H7 (cell line): ENCODE data around the gene IL12RB2. TPM values are rescaled to one million over a fixed set of nuclear protein-coding genes. Genes with fewer than 3 reads are reported as not detected.
"Not testable (repeated sequence)": the region's sequence is repeated elsewhere in the genome, so short reads cannot be mapped to it uniquely, and the experiment has no call there.

Experiments used
- DNase-seq: peaks from one replicate; pipeline ENCODE4 v3.0.0; 2012
- H3K27me3 ChIP-seq: 2 replicates; pipeline ENCODE4 v1.6.0; 2011; ENCODE audit warnings: mild to moderate bottlenecking, low read length; ENCODE audit not compliant: control insufficient read depth, insufficient read depth
- H3K36me3 ChIP-seq: replicated peaks from 2 replicates; pipeline ENCODE4 v1.5.1; 2011; ENCODE audit warnings: low read length; ENCODE audit not compliant: control insufficient read depth, insufficient read depth
- H3K4me3 ChIP-seq: 2 replicates; pipeline ENCODE4 v1.5.1; 2011; ENCODE audit warnings: low read depth, mild to moderate bottlenecking, control low read depth, low read length, moderate library complexity; ENCODE audit not compliant: insufficient read depth
- total RNA-seq: library from RNA; depleted of rRNA; stranded (reverse); fragments of >200 nt; shearing (Covaris generic); gene quantifications from 2 replicates; pipeline ENCODE4 v1.2.3, GENCODE V29; 2014

Gene IL12RB2
- total RNA-seq, 1 experiment from 2014 or later: 0.45 TPM

DNA sequence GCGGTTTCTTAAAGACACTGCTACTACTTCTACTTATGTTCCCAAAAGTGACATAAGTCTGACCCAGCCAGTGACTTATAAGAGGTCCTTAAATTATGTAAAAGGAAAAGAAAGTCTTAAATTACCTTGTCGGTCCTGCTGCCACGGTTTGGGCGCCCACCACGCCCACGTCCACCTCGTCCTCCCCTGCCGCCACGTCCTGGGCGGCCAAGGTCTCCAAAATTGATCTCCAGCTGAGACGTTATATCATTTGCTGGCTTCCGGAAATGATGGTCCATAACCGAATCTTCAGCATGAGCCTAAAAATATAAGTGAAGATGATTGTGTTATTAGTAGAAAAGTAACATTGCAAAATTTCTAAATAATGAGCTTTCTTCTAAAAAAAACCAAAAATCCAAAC, 107.4 kb downstream of the IL12RB2 start:
- Histone ChIP-seq H3K27me3 (no peaks in the 10 kb centered on the region), H3K36me3 (peaks cover 34% of the 10 kb centered on the region), H3K4me3 (no peak overlapping the region)
- no peak for DNase-seq

DNA sequence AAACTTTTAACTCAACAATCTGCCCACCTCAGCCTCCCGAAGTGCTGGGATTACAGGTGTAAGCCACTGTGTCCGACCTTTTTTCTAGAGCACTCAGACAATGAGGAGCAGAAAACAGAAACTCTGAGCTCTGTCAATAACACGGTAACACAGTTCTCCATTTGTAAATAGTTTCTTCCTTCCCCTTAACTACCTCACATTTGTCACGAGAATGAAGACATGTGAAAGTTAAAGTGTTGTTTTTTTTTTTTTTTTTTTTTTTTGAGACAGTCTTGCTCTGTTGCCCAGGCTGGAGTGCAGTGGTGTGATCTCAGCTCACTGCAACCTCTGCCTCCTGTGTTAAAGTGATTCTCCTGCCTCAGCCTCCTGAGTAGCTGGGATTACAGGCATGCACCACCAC, 110.1 kb downstream of the IL12RB2 start:
- H3K27me3 ChIP-seq, H3K4me3 ChIP-seq, DNase-seq: not testable (repeated sequence)
- H3K36me3 ChIP-seq: peaks cover 44% of the 10 kb centered on the region

DNA sequence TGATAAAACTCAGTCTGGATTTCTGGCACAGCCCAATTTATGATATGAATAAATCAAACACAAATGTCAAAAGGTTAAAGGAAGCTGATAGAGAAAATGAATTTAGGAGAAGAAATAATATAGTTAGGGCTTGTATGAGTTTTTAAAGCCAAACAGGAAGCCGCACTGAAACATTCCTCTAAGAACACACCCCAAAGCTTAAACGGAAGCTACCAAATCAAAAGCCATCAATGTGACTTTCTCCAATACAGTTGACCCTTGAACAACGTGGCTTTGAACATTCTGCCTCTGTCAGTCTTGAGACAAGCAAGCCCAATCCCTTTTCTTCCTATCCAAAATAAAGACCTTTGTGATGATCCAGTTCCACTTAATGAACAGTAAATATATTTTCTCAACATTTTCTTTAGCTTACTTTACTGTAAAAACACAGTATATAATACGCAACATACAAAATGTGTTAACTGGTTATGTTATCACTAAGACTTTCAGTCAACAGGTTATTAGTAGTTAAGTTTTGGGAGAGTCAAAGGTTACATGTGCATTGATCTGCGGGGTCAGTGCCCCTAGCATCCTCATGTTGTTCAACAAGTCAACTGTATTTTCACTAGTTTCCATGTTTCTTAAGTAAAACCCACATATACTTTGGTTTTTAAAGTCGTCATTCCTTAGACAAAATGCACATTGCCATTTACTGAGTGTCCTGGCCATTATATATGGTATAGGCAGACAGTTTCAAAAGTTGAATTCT, 111.3 kb downstream of the IL12RB2 start:
- H3K27me3 ChIP-seq: no peaks in the 10 kb centered on the region
- no peak for DNase-seq
- H3K36me3 ChIP-seq: peaks cover 48% of the 10 kb centered on the region
- H3K4me3 ChIP-seq: no peak overlapping the region

DNA sequence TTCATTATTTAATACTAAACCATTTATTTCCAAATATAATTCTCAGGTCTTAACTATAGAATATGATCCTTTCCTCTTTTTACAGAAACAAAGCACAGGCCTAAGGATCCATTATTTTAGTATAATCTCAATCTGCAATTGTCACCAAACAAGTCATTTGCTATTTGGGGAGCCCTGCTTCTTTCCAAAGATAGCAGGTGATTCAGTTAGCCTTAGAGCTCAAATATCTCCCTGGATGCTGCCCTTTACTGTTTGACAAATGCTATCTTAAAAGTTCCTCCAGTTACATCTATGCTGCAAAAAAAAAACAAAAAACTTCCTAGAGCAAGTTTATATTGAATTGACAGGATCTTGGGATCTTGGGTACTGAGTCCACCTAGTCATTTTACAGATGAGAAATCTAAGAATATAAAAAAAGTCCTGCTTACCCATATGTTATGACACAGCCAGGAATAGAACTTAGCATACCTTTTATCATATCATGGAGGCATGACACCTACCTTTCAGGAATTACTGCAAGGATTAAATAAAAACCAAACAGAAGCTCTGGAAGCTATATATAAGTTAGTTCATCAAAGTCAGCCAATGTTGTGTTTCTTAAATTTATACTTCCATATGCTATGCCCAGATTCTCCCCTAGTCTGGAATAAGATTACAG, 113.3 kb downstream of the IL12RB2 start:
- DNase-seq: no peak
- H3K36me3 ChIP-seq: peaks cover 54% of the 10 kb centered on the region
- no peaks in the 10 kb centered on the region for H3K27me3 ChIP-seq
- no peak overlapping the region for H3K4me3 ChIP-seq

DNA sequence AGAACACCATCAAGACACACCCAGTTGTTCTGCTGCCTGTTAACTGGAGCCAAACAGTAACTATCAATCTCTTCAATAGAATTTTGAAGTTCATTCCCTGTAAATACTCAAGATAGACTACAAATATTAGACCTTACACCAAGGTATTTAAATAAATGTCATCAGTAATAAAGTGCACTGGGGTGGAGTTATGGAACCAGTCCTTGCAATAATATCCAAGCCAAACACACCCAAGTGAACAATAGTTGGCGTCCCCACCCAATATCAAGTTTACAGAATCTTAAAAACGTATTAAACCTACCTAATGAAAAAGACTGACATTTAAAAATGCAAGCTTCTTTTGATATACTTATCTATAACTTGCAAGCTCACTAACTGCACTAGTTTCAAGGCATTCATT, 119.8 kb downstream of the IL12RB2 start:
- Histone ChIP-seq H3K27me3 (no peaks in the 10 kb centered on the region), H3K36me3 (peaks cover 34% of the 10 kb centered on the region), H3K4me3 (peak overlapping the region; percentile 99)
- no peak for DNase-seq

DNA sequence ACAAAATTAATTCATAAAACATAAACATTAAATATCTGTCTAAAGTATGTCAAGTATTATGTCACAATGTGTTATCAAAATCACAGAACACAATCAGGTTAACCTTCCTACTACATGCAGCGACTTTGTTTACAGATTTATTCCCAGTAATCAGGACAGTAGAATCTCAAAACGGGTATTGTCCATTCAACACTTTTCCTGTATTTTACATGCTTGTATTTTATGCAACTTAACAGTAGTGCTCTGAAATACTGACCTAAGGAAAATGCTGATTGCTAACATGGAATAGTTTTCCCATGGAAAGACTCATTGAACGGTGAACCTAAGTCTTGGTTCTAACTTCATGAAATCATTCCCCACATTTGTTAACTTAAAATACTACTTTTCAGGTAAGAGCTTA, 120.3 kb downstream of the IL12RB2 start:
- Histone ChIP-seq H3K36me3 (peaks cover 32% of the 10 kb centered on the region), H3K27me3 (no peaks in the 10 kb centered on the region), H3K4me3 (peak overlapping the region; percentile 99)
- no peak for DNase-seq

- Histone ChIP-seq H3K27me3 (no peaks in the 10 kb centered on the region), H3K4me3 (peak overlapping the region; percentile 99), H3K36me3 (peaks cover 23% of the 10 kb centered on the region)
- peak; percentile 21 for DNase-seq
Measured at GRCh38 chr1:67429011-67429527, 121.4 kb downstream of the IL12RB2 start.

- Histone ChIP-seq H3K4me3 (peak overlapping the region; percentile 99), H3K36me3 (peaks cover 20% of the 10 kb centered on the region), H3K27me3 (no peaks in the 10 kb centered on the region)
- peak; percentile 38 for DNase-seq
Measured at GRCh38 chr1:67429528-67430357, 122.1 kb downstream of the IL12RB2 start.

- Histone ChIP-seq H3K36me3 (peaks cover 17% of the 10 kb centered on the region), H3K4me3 (peak within 1 kb of the TSS; percentile 99), H3K27me3 (no peaks in the 10 kb centered on the region)
- DNase-seq: peak; percentile 93
Measured at GRCh38 chr1:67430358-67431155, 122.9 kb downstream of the IL12RB2 start, which contains the start of gene SERBP1. Gene SERBP1, minus strand, starts transcription at chr1:67430402. Its CDS starts 102 bp downstream, at chr1:67430300.

GRCh38 chr1:67431156-67431765, 123.6 kb downstream of the IL12RB2 start:
- DNase-seq: no peak
- no peaks in the 10 kb centered on the region for H3K27me3 ChIP-seq
- peak overlapping the region; percentile 99 for H3K4me3 ChIP-seq

GRCh38 chr1:67431869-67432578, 124.4 kb downstream of the IL12RB2 start:
- H3K4me3 ChIP-seq: no peak overlapping the region

More at GRCh38 chr1:67431156-67431765, 123.6 kb downstream of the IL12RB2 start:
- peaks cover 11% of the 10 kb centered on the region for H3K36me3 ChIP-seq

DNA sequence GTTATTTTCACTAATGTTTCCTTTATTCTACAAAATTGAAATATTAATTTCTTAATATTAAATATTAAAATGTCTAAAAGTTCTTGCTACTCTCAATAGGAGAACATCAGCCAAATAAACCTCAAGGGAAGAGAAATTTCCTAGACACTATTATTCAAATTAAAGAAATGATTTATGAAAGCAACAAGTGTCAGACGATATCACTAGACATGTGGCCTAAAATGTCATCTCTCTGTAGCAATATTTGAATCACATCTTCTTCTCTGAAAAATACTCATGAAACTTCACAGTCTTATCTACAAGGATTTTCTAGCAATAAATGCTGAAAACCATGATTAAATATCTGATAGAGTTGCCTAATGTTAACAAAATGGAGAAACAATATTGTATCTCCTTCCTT, 125.1 kb downstream of the IL12RB2 start:
- H3K36me3 ChIP-seq: peaks cover 9% of the 10 kb centered on the region
- no peak overlapping the region for H3K4me3 ChIP-seq
- no peak for DNase-seq

More at GRCh38 chr1:67431869-67432578, 124.4 kb downstream of the IL12RB2 start:
- Histone ChIP-seq H3K36me3 (peaks cover 10% of the 10 kb centered on the region), H3K27me3 (no peaks in the 10 kb centered on the region)
- peak; percentile 48 for DNase-seq

DNA sequence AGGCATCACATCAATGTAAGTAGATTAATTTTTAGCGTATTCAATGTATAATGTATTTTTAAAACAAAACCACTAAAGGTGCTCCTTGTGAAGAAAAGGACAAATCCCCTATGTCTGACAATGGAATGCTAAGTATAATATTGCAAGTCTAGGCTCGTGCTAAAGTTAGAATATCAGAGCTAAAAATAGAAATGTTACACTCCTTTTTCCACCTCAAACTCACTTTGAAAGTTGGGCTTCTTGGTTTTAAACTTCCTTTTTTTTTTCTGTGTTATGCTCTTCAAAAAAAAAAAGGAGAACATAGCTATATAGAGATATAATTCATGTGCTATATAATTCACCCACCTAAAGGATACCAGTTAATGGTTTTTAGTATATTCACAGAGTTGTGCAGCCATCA, 126.2 kb downstream of the IL12RB2 start:
- DNase-seq: no peak
- H3K27me3 ChIP-seq: no peaks in the 10 kb centered on the region
- no peak overlapping the region for H3K4me3 ChIP-seq
- peaks cover 6% of the 10 kb centered on the region for H3K36me3 ChIP-seq

More for the DNA sequence above, 125.1 kb downstream of the IL12RB2 start:
- H3K27me3 ChIP-seq: no peaks in the 10 kb centered on the region
